ENCODE measurements around the gene SECTM1.
A peak's percentile ranks its signal among the peaks of the same experiment; 100 is the strongest.

SECTM1 gene

DNA sequence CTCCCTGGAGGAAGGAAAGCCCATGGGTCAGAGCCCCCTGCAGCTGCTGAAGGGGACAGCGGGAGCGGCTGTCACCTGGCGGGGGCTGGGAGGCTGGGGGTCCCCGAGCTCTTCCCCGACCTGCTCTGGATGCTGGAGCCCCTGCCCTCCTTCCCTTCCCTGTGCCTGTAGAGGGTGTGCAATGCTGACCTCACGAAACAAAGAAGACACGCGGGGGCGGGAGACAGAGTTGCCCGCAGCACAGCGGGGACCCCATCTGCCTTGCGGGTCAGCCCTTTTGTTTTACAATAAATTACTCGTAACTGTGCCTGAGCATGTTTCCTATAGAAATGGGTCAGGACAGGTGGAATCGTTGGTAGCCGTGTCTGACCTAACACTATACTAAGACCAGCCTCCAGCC lies 6.3 kb downstream of the SECTM1 start:
- no peak for DNase-seq

DNA sequence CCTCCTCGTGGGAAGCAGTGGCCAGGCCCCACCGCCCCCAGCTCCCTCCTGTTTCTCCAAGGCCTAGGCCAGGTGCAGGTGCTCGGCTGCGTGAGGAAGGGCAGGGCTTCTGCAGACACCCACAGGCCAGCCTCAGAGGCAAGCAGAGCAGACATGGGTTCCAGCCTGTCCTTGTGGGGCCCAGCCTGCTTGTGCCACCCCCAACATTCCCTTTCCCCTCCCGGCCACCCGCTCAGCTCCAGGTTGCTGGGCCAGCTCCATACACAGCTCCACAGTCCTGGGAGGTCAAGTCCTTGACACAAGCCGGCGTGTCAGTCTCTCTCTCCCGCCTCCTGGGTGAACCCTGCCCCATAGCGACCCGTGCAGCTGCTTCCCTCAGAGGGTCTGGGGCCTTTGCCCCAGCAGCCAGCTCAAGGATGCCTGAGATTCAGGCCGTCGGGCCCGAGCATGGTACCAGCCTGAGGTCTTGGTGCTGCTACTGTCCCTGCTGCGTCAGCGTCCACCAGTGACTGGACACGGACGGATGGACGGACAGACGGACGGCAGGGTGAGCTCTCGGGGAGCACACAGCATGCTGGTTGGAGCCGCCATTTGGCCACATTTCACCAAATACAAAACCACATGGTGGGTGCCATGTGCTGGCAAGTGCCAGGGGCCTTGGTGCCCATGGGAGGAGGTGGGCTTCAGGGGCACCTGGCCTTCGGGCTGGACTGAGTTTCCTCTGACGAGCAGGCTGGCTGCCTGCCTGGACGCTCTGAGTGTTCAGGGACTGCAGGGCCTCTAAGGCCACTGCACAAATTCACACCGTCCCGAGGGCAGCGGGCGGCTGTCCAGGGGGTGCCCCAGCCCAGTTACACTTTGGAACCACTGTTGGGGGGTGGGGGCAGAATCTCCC lies 8.0 kb downstream of the SECTM1 start:
- no peak for DNase-seq

DNA sequence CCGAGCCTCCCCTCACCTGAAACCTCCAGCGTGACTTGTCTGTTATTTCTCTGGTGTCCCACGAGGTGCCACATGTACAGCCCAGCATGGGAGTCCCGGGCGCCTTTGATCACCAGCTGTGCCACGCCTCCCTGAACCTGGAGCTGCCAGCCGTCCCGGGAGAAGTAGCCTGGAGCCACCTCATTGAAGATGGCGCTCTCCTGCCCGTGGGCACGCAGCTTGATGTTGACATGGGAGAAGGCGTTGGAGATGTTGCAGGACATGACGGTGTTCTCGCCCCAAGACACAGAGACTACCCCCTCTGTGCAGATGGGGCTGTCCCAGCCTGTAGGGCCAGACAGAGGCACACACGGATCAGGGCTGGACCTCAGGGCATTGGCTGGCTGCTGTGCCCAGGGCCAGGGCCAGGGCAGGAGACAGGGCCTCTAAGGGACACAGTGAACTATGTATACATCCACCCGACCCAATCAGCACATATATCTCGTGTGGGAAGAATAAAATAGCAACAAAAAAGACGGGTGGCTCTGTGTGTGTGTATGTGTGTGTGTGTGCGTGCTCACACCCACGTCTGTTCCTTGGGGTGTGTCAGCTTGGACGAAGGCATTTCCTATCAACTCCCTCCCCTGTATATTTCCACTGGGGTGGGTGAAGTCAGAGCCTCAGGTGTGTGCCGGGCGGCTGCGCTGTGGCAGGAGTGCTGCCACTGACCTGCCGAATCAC lies 8.8 kb downstream of the SECTM1 start:
- peak in 1 of 2 donors; percentile 52 for DNase-seq

GRCh38 chr17:82323514-82324234 lies 9.9 kb downstream of the SECTM1 start:
- no peak for DNase-seq

- DNase-seq = no peak
Measured at GRCh38 chr17:82322526-82323453, 10.8 kb downstream of the SECTM1 start.

DNA sequence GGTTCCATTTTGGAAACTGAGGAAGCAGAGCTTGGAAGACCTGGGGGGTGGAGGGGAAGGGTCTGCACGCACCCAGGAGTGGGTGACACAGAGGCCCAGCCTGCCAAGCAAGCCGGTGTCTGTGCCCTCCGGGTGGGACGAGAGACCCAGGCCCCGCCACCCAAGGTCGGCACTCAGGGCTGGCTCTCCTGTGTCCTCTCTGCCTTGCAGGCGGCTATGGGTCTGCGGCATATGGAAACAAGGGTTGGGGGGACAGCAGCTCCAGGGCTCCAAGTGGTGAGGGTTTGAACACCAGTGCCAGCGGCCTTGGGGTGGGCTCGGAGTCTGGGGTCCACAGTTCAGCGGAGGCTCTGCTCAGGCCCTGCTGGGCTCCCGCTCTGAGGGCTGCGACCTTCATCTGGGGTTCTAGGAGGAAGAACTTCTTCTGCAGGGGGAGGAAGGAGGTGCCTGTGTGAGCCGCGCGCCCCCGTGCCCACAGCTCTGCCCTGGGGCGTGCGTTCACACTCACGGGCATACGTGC lies 11.6 kb downstream of the SECTM1 start:
- no peak for DNase-seq

GRCh38 chr17:82320956-82321927 lies 12.3 kb downstream of the SECTM1 start:
- DNase-seq = peak; percentile 82 to 83

- DNase-seq = no peak
Measured at GRCh38 chr17:82320140-82320840, 13.3 kb downstream of the SECTM1 start.

- DNase-seq = no peak
Measured at GRCh38 chr17:82319619-82320062, 13.9 kb downstream of the SECTM1 start.

GRCh38 chr17:82318772-82319606 lies 14.6 kb downstream of the SECTM1 start:
- no peak for DNase-seq

- DNase-seq = no peak
Measured at GRCh38 chr17:82318169-82318498, 15.4 kb downstream of the SECTM1 start.

GRCh38 chr17:82317394-82318168 lies 16.0 kb downstream of the SECTM1 start, which contains the start of gene CD7:
CD7 (minus strand) TSS chr17:82317608; CDS start chr17:82317495, 113 bp downstream.
- peak; percentile 66 to 81 for DNase-seq

DNA sequence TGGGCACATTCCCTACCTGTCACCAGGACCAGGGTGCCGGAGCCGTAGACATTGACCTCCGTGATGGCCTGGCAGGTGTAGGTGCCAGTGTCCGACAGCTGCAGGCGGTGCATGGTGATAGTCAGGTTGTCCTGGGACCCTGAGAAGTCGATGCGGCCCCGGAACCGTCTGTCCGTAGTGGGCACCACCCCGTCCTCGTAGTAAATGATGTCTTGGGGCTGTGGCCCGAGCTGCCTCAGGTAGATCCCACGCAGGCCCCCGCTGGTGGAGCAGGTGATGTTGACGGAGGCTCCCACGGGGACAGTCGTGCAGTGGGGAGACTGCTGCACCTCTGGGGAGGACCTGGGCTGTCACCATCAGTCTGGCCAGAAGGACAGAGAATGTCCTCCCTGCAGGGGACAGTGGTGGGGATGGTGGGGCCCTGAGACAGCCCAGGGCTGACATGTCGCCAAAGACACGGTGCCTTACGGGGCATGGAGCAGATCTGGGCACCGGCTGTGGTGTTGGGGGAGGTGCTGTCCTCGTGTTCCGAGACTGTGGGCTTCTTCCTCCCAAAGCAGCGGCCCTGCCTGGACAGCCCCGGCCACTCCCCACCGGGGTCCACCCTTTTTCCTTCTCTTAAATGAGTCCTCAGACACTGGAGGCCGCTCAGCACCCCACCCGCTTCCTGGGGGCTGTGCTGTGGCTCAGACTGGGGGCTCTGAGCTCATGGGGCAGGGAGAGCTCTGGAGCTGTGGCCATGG lies 16.7 kb downstream of the SECTM1 start:
- peak; percentile 45 to 49 for DNase-seq

GRCh38 chr17:82315703-82316358 lies 17.7 kb downstream of the SECTM1 start:
- peak; percentile 56 to 57 for DNase-seq

DNA sequence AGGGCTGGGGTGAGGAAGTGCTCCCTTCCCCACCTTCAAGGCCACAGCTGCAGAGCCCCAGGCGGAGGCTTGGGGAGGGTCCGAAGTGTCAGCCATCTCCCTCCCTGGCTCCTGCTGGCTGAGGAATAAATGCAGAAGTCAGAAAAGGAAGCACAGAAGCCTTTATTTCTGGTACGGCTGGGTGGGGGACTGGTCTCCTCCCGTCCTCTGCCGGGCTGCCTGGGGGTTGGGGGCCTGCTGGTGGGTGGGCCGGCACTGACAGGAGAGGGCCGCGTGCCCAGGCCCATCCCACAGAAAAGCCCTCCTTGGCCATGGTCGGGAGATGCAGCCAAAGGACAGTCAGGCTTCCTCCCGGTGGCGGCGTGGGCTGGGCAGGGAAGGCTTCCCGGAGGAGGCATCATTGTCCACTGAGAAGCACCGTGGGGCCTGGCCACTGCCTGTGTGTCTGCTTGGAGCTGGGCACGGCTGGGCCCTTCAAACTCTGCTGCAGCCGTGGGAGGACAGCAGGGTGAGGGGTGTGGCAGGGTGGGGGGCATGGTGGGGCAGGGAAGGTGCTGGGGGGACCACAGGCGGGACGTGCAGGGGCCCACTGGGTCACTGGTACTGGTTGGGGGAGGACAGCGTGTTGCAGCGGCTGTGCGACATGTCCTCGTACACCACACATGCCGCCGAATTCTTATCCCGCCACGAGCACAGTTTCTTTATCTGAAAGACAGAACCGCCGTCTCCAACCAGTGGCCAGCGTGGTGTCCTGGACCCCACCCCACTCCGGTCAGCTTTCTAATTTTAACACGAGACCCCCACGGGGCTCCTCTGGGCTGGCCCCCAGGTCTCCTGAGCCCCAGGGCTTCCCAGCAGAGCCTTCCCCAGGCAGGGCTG lies 18.6 kb downstream of the SECTM1 start:
- DNase-seq = no peak

All from stimulated activated CD4-positive, alpha-beta T cell treated with anti-CD3 and anti-CD28 coated beads, Interleukin-2, amount 100 ng/mL, for 24 hours (primary cell).